Measurements from ENCODE around the gene ANGPTL8.

ANGPTL8 gene

GRCh38 chr19:11234486-11235075 is 4.8 kb upstream of the ANGPTL8 start:
- Histone ChIP-seq H3K4me1 (ENCODE audit: insufficient read depth, low read length) (no peaks in the 10 kb centered on the region), H3K27me3 (ENCODE audit: insufficient read depth, low read length) (no peaks in the 10 kb centered on the region), H3K36me3 (ENCODE audit: insufficient read depth, low read length) (peaks cover 34% of the 10 kb centered on the region), H2AFZ (ENCODE audit: low read depth, low read length) (no peak overlapping the region), H3K4me3 (ENCODE audit: low read length) (no peak overlapping the region), H3K9me3 (ENCODE audit: low read length) (no peaks in the 10 kb centered on the region)

GRCh38 chr19:11236324-11237301 is 2.8 kb upstream of the ANGPTL8 start:
- Histone ChIP-seq H3K4me3 (ENCODE audit: low read length) (no peak overlapping the region), H3K27me3 (ENCODE audit: insufficient read depth, low read length) (no peaks in the 10 kb centered on the region), H3K9me3 (ENCODE audit: low read length) (no peaks in the 10 kb centered on the region), H3K36me3 (ENCODE audit: insufficient read depth, low read length) (peaks cover 44% of the 10 kb centered on the region), H3K4me1 (ENCODE audit: insufficient read depth, low read length) (no peaks in the 10 kb centered on the region), H2AFZ (ENCODE audit: low read depth, low read length) (no peak overlapping the region)

GRCh38 chr19:11237321-11237720 is 2.1 kb upstream of the ANGPTL8 start:
- Histone ChIP-seq H3K9me3 (ENCODE audit: low read length) (no peaks in the 10 kb centered on the region), H3K36me3 (ENCODE audit: insufficient read depth, low read length) (peaks cover 42% of the 10 kb centered on the region), H3K4me1 (ENCODE audit: insufficient read depth, low read length) (no peaks in the 10 kb centered on the region), H3K27me3 (ENCODE audit: insufficient read depth, low read length) (no peaks in the 10 kb centered on the region), H2AFZ (ENCODE audit: low read depth, low read length) (no peak overlapping the region), H3K4me3 (ENCODE audit: low read length) (no peak overlapping the region)

- H3K9me3 ChIP-seq (ENCODE audit: low read length), result no peaks in the 10 kb centered on the region
- H3K4me3 ChIP-seq (ENCODE audit: low read length), result no peak overlapping the region
- no peak overlapping the region for H2AFZ ChIP-seq (ENCODE audit: low read depth, low read length)
- H3K27me3 ChIP-seq (ENCODE audit: insufficient read depth, low read length), result no peaks in the 10 kb centered on the region
- H3K36me3 ChIP-seq (ENCODE audit: insufficient read depth, low read length), result peaks cover 39% of the 10 kb centered on the region
- H3K4me1 ChIP-seq (ENCODE audit: insufficient read depth, low read length), result no peaks in the 10 kb centered on the region
Observed at GRCh38 chr19:11238041-11238440, 1.4 kb upstream of the ANGPTL8 start.

- no peaks in the 10 kb centered on the region for H3K4me1 ChIP-seq (ENCODE audit: insufficient read depth, low read length)
- H3K4me3 ChIP-seq (ENCODE audit: low read length), result no peak overlapping the region
- no peak overlapping the region for H2AFZ ChIP-seq (ENCODE audit: low read depth, low read length)
- peaks cover 43% of the 10 kb centered on the region for H3K36me3 ChIP-seq (ENCODE audit: insufficient read depth, low read length)
- no peaks in the 10 kb centered on the region for H3K9me3 ChIP-seq (ENCODE audit: low read length)
- H3K27me3 ChIP-seq (ENCODE audit: insufficient read depth, low read length), result no peaks in the 10 kb centered on the region
Observed at GRCh38 chr19:11238781-11239376, 540 bp upstream of the ANGPTL8 start.

- no peaks in the 10 kb centered on the region for H3K4me1 ChIP-seq (ENCODE audit: insufficient read depth, low read length)
- no peak overlapping the region for H3K4me3 ChIP-seq (ENCODE audit: low read length)
- H2AFZ ChIP-seq (ENCODE audit: low read depth, low read length), result no peak overlapping the region
- H3K27me3 ChIP-seq (ENCODE audit: insufficient read depth, low read length), result no peaks in the 10 kb centered on the region
- peaks cover 43% of the 10 kb centered on the region for H3K36me3 ChIP-seq (ENCODE audit: insufficient read depth, low read length)
- H3K9me3 ChIP-seq (ENCODE audit: low read length), result no peaks in the 10 kb centered on the region
Observed at GRCh38 chr19:11240008-11240444, 607 bp downstream of the ANGPTL8 start.

GRCh38 chr19:11242025-11242424 is 2.6 kb downstream of the ANGPTL8 start:
- H3K36me3 ChIP-seq (ENCODE audit: insufficient read depth, low read length), result peaks cover 44% of the 10 kb centered on the region
- H3K27me3 ChIP-seq (ENCODE audit: insufficient read depth, low read length), result no peaks in the 10 kb centered on the region
- no peak overlapping the region for H3K4me3 ChIP-seq (ENCODE audit: low read length)
- no peak overlapping the region for H2AFZ ChIP-seq (ENCODE audit: low read depth, low read length)
- no peaks in the 10 kb centered on the region for H3K4me1 ChIP-seq (ENCODE audit: insufficient read depth, low read length)
- H3K9me3 ChIP-seq (ENCODE audit: low read length), result no peaks in the 10 kb centered on the region

GRCh38 chr19:11242864-11243797 is 3.7 kb downstream of the ANGPTL8 start:
- peaks cover 50% of the 10 kb centered on the region for H3K36me3 ChIP-seq (ENCODE audit: insufficient read depth, low read length)
- no peaks in the 10 kb centered on the region for H3K4me1 ChIP-seq (ENCODE audit: insufficient read depth, low read length)
- no peaks in the 10 kb centered on the region for H3K27me3 ChIP-seq (ENCODE audit: insufficient read depth, low read length)
- no peak overlapping the region for H2AFZ ChIP-seq (ENCODE audit: low read depth, low read length)
- no peaks in the 10 kb centered on the region for H3K9me3 ChIP-seq (ENCODE audit: low read length)
- no peak overlapping the region for H3K4me3 ChIP-seq (ENCODE audit: low read length)

- H3K4me3 ChIP-seq (ENCODE audit: low read length), result no peak overlapping the region
- H3K4me1 ChIP-seq (ENCODE audit: insufficient read depth, low read length), result no peaks in the 10 kb centered on the region
- no peaks in the 10 kb centered on the region for H3K9me3 ChIP-seq (ENCODE audit: low read length)
- no peak overlapping the region for H2AFZ ChIP-seq (ENCODE audit: low read depth, low read length)
- H3K36me3 ChIP-seq (ENCODE audit: insufficient read depth, low read length), result peaks cover 55% of the 10 kb centered on the region
- H3K27me3 ChIP-seq (ENCODE audit: insufficient read depth, low read length), result no peaks in the 10 kb centered on the region
Observed at GRCh38 chr19:11243798-11244169, 4.4 kb downstream of the ANGPTL8 start.

GRCh38 chr19:11244846-11245589 is 5.6 kb downstream of the ANGPTL8 start:
- Histone ChIP-seq H3K9me3 (ENCODE audit: low read length) (no peaks in the 10 kb centered on the region), H3K4me1 (ENCODE audit: insufficient read depth, low read length) (no peaks in the 10 kb centered on the region), H3K36me3 (ENCODE audit: insufficient read depth, low read length) (peaks cover 44% of the 10 kb centered on the region)

GRCh38 chr19:11246941-11247340 is 7.5 kb downstream of the ANGPTL8 start:
- Histone ChIP-seq H3K9me3 (ENCODE audit: low read length) (no peaks in the 10 kb centered on the region), H2AFZ (ENCODE audit: low read depth, low read length) (no peak overlapping the region), H3K4me1 (ENCODE audit: insufficient read depth, low read length) (no peaks in the 10 kb centered on the region), H3K36me3 (ENCODE audit: insufficient read depth, low read length) (peaks cover 45% of the 10 kb centered on the region), H3K27me3 (ENCODE audit: insufficient read depth, low read length) (no peaks in the 10 kb centered on the region), H3K4me3 (ENCODE audit: low read length) (no peak overlapping the region)

More at GRCh38 chr19:11244846-11245589, 5.6 kb downstream of the ANGPTL8 start:
- no peak overlapping the region for H2AFZ ChIP-seq (ENCODE audit: low read depth, low read length)
- no peak overlapping the region for H3K4me3 ChIP-seq (ENCODE audit: low read length)
- H3K27me3 ChIP-seq (ENCODE audit: insufficient read depth, low read length), result no peaks in the 10 kb centered on the region

- no peaks in the 10 kb centered on the region for H3K9me3 ChIP-seq (ENCODE audit: low read length)
- no peaks in the 10 kb centered on the region for H3K4me1 ChIP-seq (ENCODE audit: insufficient read depth, low read length)
- H3K36me3 ChIP-seq (ENCODE audit: insufficient read depth, low read length), result peaks cover 49% of the 10 kb centered on the region
- no peak overlapping the region for H3K4me3 ChIP-seq (ENCODE audit: low read length)
- H3K27me3 ChIP-seq (ENCODE audit: insufficient read depth, low read length), result no peaks in the 10 kb centered on the region
- no peak overlapping the region for H2AFZ ChIP-seq (ENCODE audit: low read depth, low read length)
Observed at GRCh38 chr19:11247391-11247790, 8.0 kb downstream of the ANGPTL8 start.
